HFF-Myc (cell line): ENCODE measurements around the gene MYO5B.

Experiments used
- DNase-seq: peaks from one replicate; pipeline ENCODE4 v3.0.0-alpha.2; 2011; ENCODE audit warnings: low read depth; ENCODE audit errors: extremely low read depth
- H3K4me3 ChIP-seq: replicated peaks from 2 replicates; pipeline ENCODE4 v1.5.1; 2011; ENCODE audit warnings: low read depth, mild to moderate bottlenecking, control low read depth, low read length
- TF ChIP-seq, protein P1 (sequence below): IDR thresholded peaks from 2 replicates; pipeline ENCODE4 v1.5.1; 2012; ENCODE audit warnings: mild to moderate bottlenecking, low read depth, low read length, control low read depth; ENCODE audit errors: missing control alignments

The MYO5B gene

DNA sequence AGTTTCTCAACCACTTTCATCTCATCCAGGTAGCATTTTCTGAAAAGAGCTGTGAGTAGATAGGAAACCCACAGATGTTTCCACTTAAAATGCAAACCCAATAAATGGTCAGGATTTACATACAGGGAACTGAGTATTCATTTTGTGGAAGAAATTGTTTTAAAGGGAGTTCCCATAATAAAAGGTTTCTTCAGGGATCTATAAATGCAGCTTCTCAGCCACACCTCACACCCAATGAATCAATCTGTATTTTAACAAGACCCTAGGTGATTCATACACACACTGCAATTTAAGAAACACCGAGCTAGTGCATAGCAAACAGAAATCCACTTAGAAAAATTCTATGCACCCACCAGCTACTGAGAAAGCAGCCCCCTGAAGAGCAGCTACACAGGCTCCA, 241.6 kb downstream of the MYO5B start:
- no peak overlapping the region for H3K4me3 ChIP-seq
- TF ChIP-seq, protein P1, sequence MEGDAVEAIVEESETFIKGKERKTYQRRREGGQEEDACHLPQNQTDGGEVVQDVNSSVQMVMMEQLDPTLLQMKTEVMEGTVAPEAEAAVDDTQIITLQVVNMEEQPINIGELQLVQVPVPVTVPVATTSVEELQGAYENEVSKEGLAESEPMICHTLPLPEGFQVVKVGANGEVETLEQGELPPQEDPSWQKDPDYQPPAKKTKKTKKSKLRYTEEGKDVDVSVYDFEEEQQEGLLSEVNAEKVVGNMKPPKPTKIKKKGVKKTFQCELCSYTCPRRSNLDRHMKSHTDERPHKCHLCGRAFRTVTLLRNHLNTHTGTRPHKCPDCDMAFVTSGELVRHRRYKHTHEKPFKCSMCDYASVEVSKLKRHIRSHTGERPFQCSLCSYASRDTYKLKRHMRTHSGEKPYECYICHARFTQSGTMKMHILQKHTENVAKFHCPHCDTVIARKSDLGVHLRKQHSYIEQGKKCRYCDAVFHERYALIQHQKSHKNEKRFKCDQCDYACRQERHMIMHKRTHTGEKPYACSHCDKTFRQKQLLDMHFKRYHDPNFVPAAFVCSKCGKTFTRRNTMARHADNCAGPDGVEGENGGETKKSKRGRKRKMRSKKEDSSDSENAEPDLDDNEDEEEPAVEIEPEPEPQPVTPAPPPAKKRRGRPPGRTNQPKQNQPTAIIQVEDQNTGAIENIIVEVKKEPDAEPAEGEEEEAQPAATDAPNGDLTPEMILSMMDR: no peak
- DNase-seq: no peak

- TF ChIP-seq, protein P1: no peak
- DNase-seq: no peak
- H3K4me3 ChIP-seq: no peak overlapping the region
These were observed 245.0 kb downstream of the MYO5B start for GRCh38 chr18:49949951-49950395.

DNA sequence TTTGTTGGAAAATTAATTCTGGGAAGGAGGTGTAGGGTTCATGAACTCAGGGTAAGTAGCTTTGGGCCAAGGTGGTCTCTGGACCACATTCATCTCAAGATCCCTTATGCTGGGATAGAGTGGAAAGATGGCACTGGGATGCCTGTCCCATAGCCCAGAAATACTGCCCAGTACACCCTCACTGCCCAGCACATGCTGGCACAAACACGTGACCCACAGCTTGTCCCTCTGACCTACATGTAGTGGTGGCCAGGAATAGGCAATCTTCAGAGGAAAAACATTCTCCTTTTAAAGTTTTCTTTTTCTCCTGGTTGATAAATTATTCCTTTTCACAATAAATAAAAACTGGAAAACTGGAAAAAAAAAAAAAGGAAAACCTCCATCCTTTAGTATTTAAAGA, 246.0 kb downstream of the MYO5B start:
- no peak overlapping the region for H3K4me3 ChIP-seq
- TF ChIP-seq, protein P1: no peak
- no peak for DNase-seq

- H3K4me3 ChIP-seq: no peak overlapping the region
- TF ChIP-seq, protein P1: peak; percentile 20
- DNase-seq: no peak
These were observed 250.3 kb downstream of the MYO5B start for GRCh38 chr18:49944663-49945062.

GRCh38 chr18:49936821-49937220, 258.1 kb downstream of the MYO5B start:
- TF ChIP-seq, protein P1: no peak
- no peak for DNase-seq
- H3K4me3 ChIP-seq: no peak overlapping the region

DNA sequence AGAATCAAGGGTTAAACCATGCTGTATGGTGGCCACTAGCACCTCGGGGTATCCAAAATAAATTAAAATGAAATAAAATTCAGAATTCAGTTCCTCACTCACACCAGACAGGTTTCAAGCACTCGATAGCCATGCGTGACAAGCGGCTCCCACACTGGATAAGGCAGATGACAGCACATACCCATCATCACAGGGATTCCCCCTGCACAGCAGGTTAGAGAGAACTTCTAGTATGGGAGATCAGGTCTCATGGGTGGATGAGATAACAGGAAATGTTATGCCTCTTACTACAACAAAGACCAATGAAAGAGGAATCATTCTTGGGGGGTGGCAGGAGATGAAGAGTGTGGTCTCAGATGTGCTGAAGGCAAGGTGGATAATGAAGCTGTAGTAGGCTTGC, 259.7 kb downstream of the MYO5B start:
- H3K4me3 ChIP-seq: no peak overlapping the region
- TF ChIP-seq, protein P1: no peak
- no peak for DNase-seq

- no peak overlapping the region for H3K4me3 ChIP-seq
- TF ChIP-seq, protein P1: no peak
- DNase-seq: no peak
These were observed 260.5 kb downstream of the MYO5B start for GRCh38 chr18:49934457-49934856.
